Measurements from ENCODE around the gene CTDSPL2.
"Not testable (repeated sequence)": the region's sequence is repeated elsewhere in the genome, so short reads cannot be mapped to it uniquely, and the experiment has no call there.

The CTDSPL2 gene

GRCh38 chr15:44426975-44427755 lies at the start of gene CTDSPL2:
CTDSPL2 (plus strand) TSS chr15:44427629; CDS start chr15:44459015, 31,386 bp downstream.
- peak; percentile 96 for DNase-seq

GRCh38 chr15:44381236-44381635 lies 46.2 kb upstream of the CTDSPL2 start:
- no peak for DNase-seq

- no peak for DNase-seq
Observed at GRCh38 chr15:44385344-44385942, 42.0 kb upstream of the CTDSPL2 start.

- no peak for DNase-seq
Observed at GRCh38 chr15:44394062-44394461, 33.4 kb upstream of the CTDSPL2 start.

- no peak for DNase-seq
Observed at GRCh38 chr15:44394562-44394961, 32.9 kb upstream of the CTDSPL2 start.

GRCh38 chr15:44397869-44398268 lies 29.6 kb upstream of the CTDSPL2 start:
- DNase-seq = no peak

- DNase-seq = no peak
Observed at GRCh38 chr15:44414001-44414400, 13.4 kb upstream of the CTDSPL2 start.

- DNase-seq = no peak
Observed at GRCh38 chr15:44427756-44428724, 611 bp downstream of the CTDSPL2 start.

GRCh38 chr15:44435893-44436667 lies 8.7 kb downstream of the CTDSPL2 start:
- DNase-seq = no peak

GRCh38 chr15:44438402-44438801 lies 11.0 kb downstream of the CTDSPL2 start:
- no peak for DNase-seq

- DNase-seq = no peak
Observed at GRCh38 chr15:44441095-44441501, 13.7 kb downstream of the CTDSPL2 start.

GRCh38 chr15:44443515-44443914 lies 16.1 kb downstream of the CTDSPL2 start:
- DNase-seq = no peak

- no peak for DNase-seq
Observed at GRCh38 chr15:44447772-44448376, 20.4 kb downstream of the CTDSPL2 start.

GRCh38 chr15:44450172-44450571 lies 22.7 kb downstream of the CTDSPL2 start:
- DNase-seq = no peak

GRCh38 chr15:44453578-44454283 lies 26.3 kb downstream of the CTDSPL2 start:
- not testable (repeated sequence) for DNase-seq

GRCh38 chr15:44458429-44458828 lies 31.0 kb downstream of the CTDSPL2 start:
- no peak for DNase-seq

GRCh38 chr15:44468709-44469385 lies 41.4 kb downstream of the CTDSPL2 start:
- DNase-seq = no peak

- DNase-seq = no peak
Observed at GRCh38 chr15:44471885-44472455, 44.5 kb downstream of the CTDSPL2 start.

- no peak for DNase-seq
Observed at GRCh38 chr15:44479343-44479742, 51.9 kb downstream of the CTDSPL2 start.

GRCh38 chr15:44482090-44482489 lies 54.7 kb downstream of the CTDSPL2 start:
- no peak for DNase-seq
